HCT116 (cell line): ENCODE measurements around the gene SLC17A2. TPM values are rescaled to one million over a fixed set of nuclear protein-coding genes. Genes with fewer than 3 reads are reported as not detected.

Source experiments
- ATAC-seq: fragments of 200-7000 bp; cut with Tn5 transposase; 2 replicates; pipeline ENCODE4 v1.9.1; 2020; ENCODE audit warnings: mild to moderate bottlenecking, moderate library complexity
- BruUV-seq: library from RNA; stranded (reverse); fragments of 400-500 nt; replicated peaks from 2 replicates; lab custom pipeline; 2021; lab: Mats Ljungman, UMichigan
- CTCF ChIA-PET: fragments of 300-600 bp; sonication (Branson Sonifier 250); formaldehyde crosslinking; loops from one replicate; lab custom pipeline; 2021; ENCODE audit warnings: antibody characterized with exemption; lab: Charles Lee
- POLR2A ChIA-PET: fragments of 300-600, 350-600 bp; sonication (Branson Sonifier 250); formaldehyde crosslinking; loops from one replicate; lab custom pipeline; 2021; ENCODE audit warnings: antibody characterized with exemption; lab: Charles Lee
- RAD21 ChIA-PET, 2 experiments: fragments of 300-600 bp; sonication (Branson Sonifier 250); formaldehyde crosslinking; loops; one replicate each; lab custom pipeline; 2023; ENCODE audit warnings: low total read pairs in 2 of 2; ENCODE audit not compliant: uncharacterized antibody in 2 of 2, unreplicated experiment in 2 of 2, low non-redundant PET in 1 of 2; lab: Charles Lee
- DNase-seq: peaks from one replicate; pipeline ENCODE4 v3.0.0-alpha.2; 2010; ENCODE audit warnings: low read depth, low spot score
- H2AFZ ChIP-seq: fragments of 200-600 bp; shearing (Covaris generic), sonication (generic); 2 replicates; pipeline ENCODE4 v1.6.1; 2017; ENCODE audit warnings: low read depth, mixed run types, mixed read lengths, antibody characterized with exemption, low read length; ENCODE audit not compliant: poor library complexity, severe bottlenecking
- H3K27ac ChIP-seq: 2 replicates; pipeline ENCODE4 v1.5.1; 2012; ENCODE audit warnings: low read depth, low read length
- H3K27me3 ChIP-seq: fragments of 200-600 bp; sonication (generic); 2 replicates; pipeline ENCODE4 v1.6.1; 2016; ENCODE audit warnings: mixed run types, low read length, mixed read lengths; ENCODE audit not compliant: insufficient read depth
- H3K36me3 ChIP-seq, 2 experiments: fragments of 200-500 bp in 1 of 2; fragments of 200-600 bp in 1 of 2; sonication (Bioruptor generic) in 1 of 2; sonication (generic) in 1 of 2; 2 replicates each; pipeline versions ENCODE4 v1.5.1 to v1.6.1; 2014 to 2016; ENCODE audit warnings: low read length in 2 of 2, inconsistent platforms in 1 of 2, mixed read lengths in 1 of 2, mixed run types in 1 of 2; ENCODE audit not compliant: insufficient read depth in 2 of 2, control insufficient read depth in 1 of 2
- H3K4me1 ChIP-seq, 2 experiments: fragments of 200-600 bp in 1 of 2; sonication (generic) in 1 of 2; 2 replicates each; pipeline versions ENCODE4 v1.5.1 to v1.6.1; 2012 to 2017; ENCODE audit warnings: low read length in 2 of 2, inconsistent platforms in 1 of 2, mild to moderate bottlenecking in 1 of 2, mixed read lengths in 1 of 2, mixed run types in 1 of 2, moderate library complexity in 1 of 2; ENCODE audit not compliant: insufficient read depth in 2 of 2, control insufficient read depth in 1 of 2
- H3K4me2 ChIP-seq: fragments of 200-600 bp; sonication (generic); 2 replicates; pipeline ENCODE4 v1.6.1; 2017; ENCODE audit warnings: mixed run types, low read length, mixed read lengths
- H3K4me3 ChIP-seq, 2 experiments: fragments of 200-600 bp in 1 of 2; sonication (generic) in 1 of 2; replicated peaks in 1 of 2; 2 replicates each; pipeline ENCODE4 v1.5.1; 2011 to 2016; ENCODE audit warnings: low read length in 2 of 2, control low read depth in 1 of 2, low read depth in 1 of 2, mild to moderate bottlenecking in 1 of 2, mixed read lengths in 1 of 2, mixed run types in 1 of 2
- H3K79me2 ChIP-seq: fragments of 200-600 bp; sonication (generic); 2 replicates; pipeline ENCODE4 v1.6.1; 2017; ENCODE audit warnings: mild to moderate bottlenecking, mixed run types, low read length, moderate library complexity, mixed read lengths; ENCODE audit not compliant: insufficient read depth
- H3K9ac ChIP-seq: fragments of 200-600 bp; sonication (generic); 2 replicates; pipeline ENCODE4 v1.6.1; 2016; ENCODE audit warnings: low read length, mixed read lengths
- H3K9me2 ChIP-seq: fragments of 200-600 bp; sonication (generic), shearing (Covaris generic); 2 replicates; pipeline ENCODE4 v1.6.1; 2017; ENCODE audit warnings: mixed run types, mild to moderate bottlenecking, moderate library complexity; ENCODE audit not compliant: insufficient read depth
- H3K9me3 ChIP-seq, 2 experiments: fragments of 200-500 bp in 1 of 2; fragments of 200-600 bp in 1 of 2; sonication (Bioruptor generic) in 1 of 2; sonication (generic) in 1 of 2; 2 replicates each; pipeline ENCODE4 v1.6.1; 2014 to 2017; ENCODE audit warnings: low read length in 2 of 2, mixed read lengths in 2 of 2, inconsistent platforms in 1 of 2, low read depth in 1 of 2, mild to moderate bottlenecking in 1 of 2, mixed run types in 1 of 2, moderate library complexity in 1 of 2; ENCODE audit not compliant: control insufficient read depth in 1 of 2, insufficient read depth in 1 of 2
- H4K20me1 ChIP-seq: fragments of 200-600 bp; sonication (generic), shearing (Covaris generic); 2 replicates; pipeline ENCODE4 v1.6.1; 2017; ENCODE audit warnings: mixed run types, mild to moderate bottlenecking, moderate library complexity; ENCODE audit not compliant: insufficient read depth
- CBX3 ChIP-seq: IDR thresholded peaks from 2 replicates; pipeline ENCODE4 v1.6.1; 2012; ENCODE audit warnings: low read depth
- CEBPB ChIP-seq: IDR thresholded peaks from 2 replicates; pipeline ENCODE4 v1.6.1; 2012; ENCODE audit warnings: low read depth
- EGR1 ChIP-seq: IDR thresholded peaks from 2 replicates; pipeline ENCODE4 v1.6.1; 2012; ENCODE audit warnings: low read depth
- ELF1 ChIP-seq: IDR thresholded peaks from 2 replicates; pipeline ENCODE4 v1.6.1; 2012; ENCODE audit warnings: low read depth, borderline replicate concordance
- POLR2A ChIP-seq: IDR thresholded peaks from 2 replicates; pipeline ENCODE4 v1.7.0; 2011; ENCODE audit warnings: borderline replicate concordance; ENCODE audit not compliant: insufficient read depth, insufficient read length; ENCODE audit errors: extremely low read depth
- POLR2AphosphoS5 ChIP-seq: IDR thresholded peaks from 2 replicates; pipeline ENCODE4 v1.6.1; 2011; ENCODE audit warnings: mild to moderate bottlenecking, low read depth, low read length, moderate library complexity
- SP1 ChIP-seq: IDR thresholded peaks from 2 replicates; pipeline ENCODE4 v1.6.1; 2012; ENCODE audit warnings: low read depth
- TCF7L2 ChIP-seq: IDR thresholded peaks from 2 replicates; pipeline ENCODE4 v1.7.0; 2011; ENCODE audit warnings: borderline replicate concordance, inconsistent platforms; ENCODE audit not compliant: insufficient read depth, insufficient read length; ENCODE audit errors: extremely low read depth
- ZFX ChIP-seq: fragments of 450-650 bp; IDR thresholded peaks from 2 replicates; pipeline ENCODE4 v1.6.1; 2017
- ZNF274 ChIP-seq: fragments of 200-500 bp; sonication (Bioruptor generic); IDR thresholded peaks from 2 replicates; pipeline ENCODE4 v1.6.1; 2014; ENCODE audit warnings: mild to moderate bottlenecking, low read depth, low read length, inconsistent platforms
- intact Hi-C: fragments of 100-400 bp; cut with micrococcal nuclease; formaldehyde crosslinking; loops from 2 replicates; pipeline ENCODE4 v1.10.0; 2022
- total RNA-seq: library from RNA; stranded (reverse); gene quantifications from one replicate; pipeline ENCODE4 v1.2.1, GENCODE V29; 2021; ENCODE audit not compliant: unreplicated experiment
- TF ChIP-seq, protein P1 (sequence below), 3 experiments: fragments of 200-600 bp in 1 of 3; sonication (generic) in 1 of 3; IDR thresholded peaks in 2 of 3; conservative IDR thresholded peaks in 1 of 3; 2 replicates each; pipeline ENCODE4 v1.5.1; 2012 to 2017; ENCODE audit warnings: low read depth in 2 of 3, low read length in 2 of 3, antibody characterized with exemption in 1 of 3, borderline replicate concordance in 1 of 3, control low read depth in 1 of 3, mild to moderate bottlenecking in 1 of 3, mixed read lengths in 1 of 3, mixed run types in 1 of 3, moderate library complexity in 1 of 3; ENCODE audit not compliant: insufficient read depth in 1 of 3
- TF ChIP-seq, protein P2 (sequence below): IDR thresholded peaks from 2 replicates; pipeline ENCODE4 v1.6.1; 2011; ENCODE audit warnings: mild to moderate bottlenecking, low read length, moderate library complexity; ENCODE audit not compliant: insufficient replicate concordance; ENCODE audit errors: extremely low read depth

The SLC17A2 gene
- total RNA-seq, 1 experiment from 2014 or later = not detected

DNA sequence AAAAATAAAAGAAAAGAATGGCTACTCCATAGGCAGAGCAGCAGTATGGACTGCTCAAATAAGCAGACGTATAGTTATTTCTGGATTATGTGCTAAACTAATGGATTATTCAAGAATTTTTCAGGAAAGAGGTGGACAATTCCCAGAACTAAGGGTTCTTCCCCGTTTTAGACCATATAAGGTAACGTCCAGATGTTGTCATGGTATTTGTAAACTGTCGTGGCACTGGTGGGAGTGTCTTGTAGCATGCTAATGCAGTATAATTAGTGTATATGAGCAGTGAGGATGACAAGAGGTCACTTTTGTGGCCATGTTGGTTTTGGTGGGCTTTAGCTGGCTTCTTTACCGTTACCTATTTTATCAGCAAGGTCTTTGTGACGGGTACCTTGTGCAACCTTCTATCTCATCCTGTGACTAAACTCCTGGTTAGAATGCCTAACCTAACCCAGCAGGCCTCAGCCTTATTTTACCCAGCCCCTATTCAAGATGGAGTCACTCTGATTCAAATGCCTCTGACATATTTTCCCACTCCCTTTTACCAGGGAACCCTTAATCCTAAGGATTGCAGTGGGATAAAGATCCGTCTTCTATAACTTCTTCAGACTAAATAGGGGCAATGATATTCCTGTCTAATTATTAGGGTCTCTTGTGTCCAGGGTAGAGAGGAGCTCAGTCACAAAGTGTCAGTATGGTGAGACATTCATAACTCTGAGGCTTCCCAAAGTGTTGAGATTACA lies 21.0 kb upstream of the SLC17A2 start:
- POLR2A ChIA-PET = no interaction called here
- no peak for ATAC-seq
- no peaks in the 10 kb centered on the region for H3K9me2 ChIP-seq
- TF ChIP-seq EGR1 (no peak), CBX3 (no peak), ZFX (no peak), CEBPB (no peak), ELF1 (no peak)
- TF ChIP-seq, protein P1, sequence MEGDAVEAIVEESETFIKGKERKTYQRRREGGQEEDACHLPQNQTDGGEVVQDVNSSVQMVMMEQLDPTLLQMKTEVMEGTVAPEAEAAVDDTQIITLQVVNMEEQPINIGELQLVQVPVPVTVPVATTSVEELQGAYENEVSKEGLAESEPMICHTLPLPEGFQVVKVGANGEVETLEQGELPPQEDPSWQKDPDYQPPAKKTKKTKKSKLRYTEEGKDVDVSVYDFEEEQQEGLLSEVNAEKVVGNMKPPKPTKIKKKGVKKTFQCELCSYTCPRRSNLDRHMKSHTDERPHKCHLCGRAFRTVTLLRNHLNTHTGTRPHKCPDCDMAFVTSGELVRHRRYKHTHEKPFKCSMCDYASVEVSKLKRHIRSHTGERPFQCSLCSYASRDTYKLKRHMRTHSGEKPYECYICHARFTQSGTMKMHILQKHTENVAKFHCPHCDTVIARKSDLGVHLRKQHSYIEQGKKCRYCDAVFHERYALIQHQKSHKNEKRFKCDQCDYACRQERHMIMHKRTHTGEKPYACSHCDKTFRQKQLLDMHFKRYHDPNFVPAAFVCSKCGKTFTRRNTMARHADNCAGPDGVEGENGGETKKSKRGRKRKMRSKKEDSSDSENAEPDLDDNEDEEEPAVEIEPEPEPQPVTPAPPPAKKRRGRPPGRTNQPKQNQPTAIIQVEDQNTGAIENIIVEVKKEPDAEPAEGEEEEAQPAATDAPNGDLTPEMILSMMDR (IDR thresholded peaks at IDR 0.05 in 2 of 3, conservative IDR thresholded peaks at IDR 0.05 in 1 of 3; ENCODE audit: borderline replicate concordance in 1 of 3, insufficient read depth in 1 of 3, low read depth in 2 of 3, low read length in 2 of 3) = no peak
- TF ChIP-seq, all 23 proteins: peak for 0
- no peaks in the 10 kb centered on the region for H3K27me3 ChIP-seq
- BruUV-seq = no TSS peak
- no peak overlapping the region for H3K4me2 ChIP-seq
- H3K79me2 ChIP-seq = no peaks in the 10 kb centered on the region
- no peaks in the 10 kb centered on the region for H3K4me1 ChIP-seq
- H3K27ac ChIP-seq = no peak overlapping the region
- intact Hi-C loops = no loop called here
- no peaks in the 10 kb centered on the region for H4K20me1 ChIP-seq
- no peaks in the 10 kb centered on the region for H3K36me3 ChIP-seq
- RAD21 ChIA-PET = no interaction called here
- CTCF ChIA-PET = no interaction called here
- no peaks in the 10 kb centered on the region for H3K9me3 ChIP-seq
- H2AFZ ChIP-seq = no peak overlapping the region
- DNase-seq = no peak
- no peak overlapping the region for H3K4me3 ChIP-seq
- no peak overlapping the region for H3K9ac ChIP-seq

- intact Hi-C loops = no loop called here
- Histone ChIP-seq H3K4me2 (no peak overlapping the region), H3K9me3 (no peaks in the 10 kb centered on the region), H3K9ac (no peak overlapping the region), H3K4me3 (no peak overlapping the region), H3K79me2 (no peaks in the 10 kb centered on the region), H3K4me1 (no peaks in the 10 kb centered on the region), H3K27ac (no peak overlapping the region), H3K36me3 (no peaks in the 10 kb centered on the region), H4K20me1 (no peaks in the 10 kb centered on the region), H2AFZ (no peak overlapping the region), H3K9me2 (no peaks in the 10 kb centered on the region), H3K27me3 (no peaks in the 10 kb centered on the region)
- ChIA-PET CTCF (no interaction called here), RAD21 (no interaction called here), POLR2A (no interaction called here)
- no peak for DNase-seq
- BruUV-seq = no TSS peak
- ATAC-seq = no peak
- no peak for TF ChIP-seq POLR2A
- no peak for TF ChIP-seq ZFX
- TF ChIP-seq ZNF274 = no peak
- TF ChIP-seq TCF7L2 = no peak
- TF ChIP-seq SP1 = no peak
- TF ChIP-seq CEBPB = no peak
- TF ChIP-seq, protein P2, sequence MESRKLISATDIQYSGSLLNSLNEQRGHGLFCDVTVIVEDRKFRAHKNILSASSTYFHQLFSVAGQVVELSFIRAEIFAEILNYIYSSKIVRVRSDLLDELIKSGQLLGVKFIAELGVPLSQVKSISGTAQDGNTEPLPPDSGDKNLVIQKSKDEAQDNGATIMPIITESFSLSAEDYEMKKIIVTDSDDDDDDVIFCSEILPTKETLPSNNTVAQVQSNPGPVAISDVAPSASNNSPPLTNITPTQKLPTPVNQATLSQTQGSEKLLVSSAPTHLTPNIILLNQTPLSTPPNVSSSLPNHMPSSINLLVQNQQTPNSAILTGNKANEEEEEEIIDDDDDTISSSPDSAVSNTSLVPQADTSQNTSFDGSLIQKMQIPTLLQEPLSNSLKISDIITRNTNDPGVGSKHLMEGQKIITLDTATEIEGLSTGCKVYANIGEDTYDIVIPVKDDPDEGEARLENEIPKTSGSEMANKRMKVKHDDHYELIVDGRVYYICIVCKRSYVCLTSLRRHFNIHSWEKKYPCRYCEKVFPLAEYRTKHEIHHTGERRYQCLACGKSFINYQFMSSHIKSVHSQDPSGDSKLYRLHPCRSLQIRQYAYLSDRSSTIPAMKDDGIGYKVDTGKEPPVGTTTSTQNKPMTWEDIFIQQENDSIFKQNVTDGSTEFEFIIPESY = no peak
- TF ChIP-seq ELF1 = no peak
- TF ChIP-seq POLR2AphosphoS5 = no peak
These were observed 19.8 kb upstream of the SLC17A2 start for GRCh38 chr6:25950297-25950696.
